MM.1S (cell line): ENCODE measurements around the gene CFAP57.

Source experiments
- DNase-seq: peaks from one replicate; pipeline ENCODE4 v3.0.0-alpha.2; 2015
- H2AFZ ChIP-seq: fragments of 300-600 bp; sonication (generic); 2 replicates; pipeline ENCODE4 v1.6.0; 2016; ENCODE audit warnings: antibody characterized with exemption, low read length
- H3F3A ChIP-seq: fragments of 300-600 bp; sonication (generic); 2 replicates; pipeline ENCODE4 v1.6.1; 2016; ENCODE audit warnings: mild to moderate bottlenecking, antibody characterized with exemption, low read length, moderate library complexity, mixed read lengths; ENCODE audit not compliant: insufficient read depth
- H3K27ac ChIP-seq: fragments of 300-600 bp; sonication (generic); 2 replicates; pipeline ENCODE4 v1.5.1; 2016; ENCODE audit warnings: mild to moderate bottlenecking, low read length
- H3K27me3 ChIP-seq: fragments of 300-600 bp; sonication (generic); replicated peaks from 2 replicates; pipeline ENCODE4 v1.6.0; 2016; ENCODE audit warnings: low read length; ENCODE audit not compliant: insufficient read depth
- H3K36me3 ChIP-seq: fragments of 300-600 bp; sonication (generic); replicated peaks from 2 replicates; pipeline ENCODE4 v1.6.1; 2016; ENCODE audit warnings: mild to moderate bottlenecking, low read length, mixed read lengths; ENCODE audit not compliant: insufficient read depth
- H3K4me1 ChIP-seq: fragments of 300-600 bp; sonication (generic); 2 replicates; pipeline ENCODE4 v1.6.1; 2016; ENCODE audit warnings: low read length, mixed read lengths
- H3K4me2 ChIP-seq: fragments of 300-600 bp; sonication (generic); 2 replicates; pipeline ENCODE4 v1.6.0; 2016; ENCODE audit warnings: low read depth, low read length
- H3K4me3 ChIP-seq: fragments of 300-600 bp; sonication (generic); 2 replicates; pipeline ENCODE4 v1.5.1; 2016; ENCODE audit warnings: low read length, mixed read lengths
- H3K79me2 ChIP-seq: fragments of 300-600 bp; sonication (generic); 2 replicates; pipeline ENCODE4 v1.6.1; 2016; ENCODE audit warnings: mixed run types, low read length, mixed read lengths
- H3K9ac ChIP-seq: fragments of 300-600 bp; sonication (generic); 2 replicates; pipeline ENCODE4 v1.6.1; 2016; ENCODE audit warnings: low read length, mixed read lengths
- H3K9me2 ChIP-seq: fragments of 300-600 bp; sonication (generic); replicated peaks from 2 replicates; pipeline ENCODE4 v1.6.1; 2016; ENCODE audit warnings: mild to moderate bottlenecking, low read length, mixed read lengths; ENCODE audit not compliant: insufficient read depth
- H3K9me3 ChIP-seq: fragments of 300-600 bp; sonication (generic); replicated peaks from 2 replicates; pipeline ENCODE4 v1.6.1; 2016; ENCODE audit warnings: mild to moderate bottlenecking, low read length, mixed read lengths; ENCODE audit not compliant: insufficient read depth
- H4K20me1 ChIP-seq: fragments of 300-600 bp; sonication (generic); 2 replicates; pipeline ENCODE4 v1.6.1; 2016; ENCODE audit warnings: mild to moderate bottlenecking, low read length, moderate library complexity, mixed read lengths; ENCODE audit not compliant: insufficient read depth
- CTCF ChIP-seq: fragments of 300-600 bp; sonication (generic); IDR thresholded peaks from 2 replicates; pipeline ENCODE4 v1.5.1; 2016; ENCODE audit warnings: antibody characterized with exemption, low read length, mixed read lengths
- EZH2 ChIP-seq: fragments of 300-600 bp; sonication (generic); optimal IDR thresholded peaks from 2 replicates; pipeline ENCODE3; 2017; ENCODE audit warnings: low read depth, mild to moderate bottlenecking, antibody characterized with exemption, low read length, mixed read lengths
- EZH2phosphoT487 ChIP-seq: fragments of 300-600 bp; sonication (generic); IDR thresholded peaks from 2 replicates; pipeline ENCODE4 v1.6.1; 2018; ENCODE audit warnings: antibody characterized with exemption, low read length

The CFAP57 gene

GRCh38 chr1:43143441-43143888 is 28.7 kb upstream of the CFAP57 start:
- Histone ChIP-seq H2AFZ (no peak overlapping the region), H3K36me3 (no peaks in the 10 kb centered on the region), H3K4me3 (no peak overlapping the region), H3K9me3 (no peaks in the 10 kb centered on the region), H3K4me1 (no peaks in the 10 kb centered on the region), H3K9ac (no peak overlapping the region), H3K27me3 (no peaks in the 10 kb centered on the region), H4K20me1 (no peaks in the 10 kb centered on the region), H3K9me2 (no peaks in the 10 kb centered on the region), H3K79me2 (no peaks in the 10 kb centered on the region), H3K27ac (no peak overlapping the region), H3F3A (no peaks in the 10 kb centered on the region), H3K4me2 (no peak overlapping the region)
- TF ChIP-seq EZH2 (no peak), CTCF (peak; percentile 31)
- DNase-seq, result no peak

- no peak overlapping the region for H3K4me2 ChIP-seq
- H3K4me3 ChIP-seq, result no peak overlapping the region
- H3K79me2 ChIP-seq, result no peaks in the 10 kb centered on the region
- H3K36me3 ChIP-seq, result no peaks in the 10 kb centered on the region
- H3F3A ChIP-seq, result no peaks in the 10 kb centered on the region
- no peaks in the 10 kb centered on the region for H4K20me1 ChIP-seq
- H3K9ac ChIP-seq, result no peak overlapping the region
- no peak overlapping the region for H2AFZ ChIP-seq
- no peak for DNase-seq
- H3K27me3 ChIP-seq, result no peaks in the 10 kb centered on the region
- H3K27ac ChIP-seq, result no peak overlapping the region
- TF ChIP-seq EZH2 (no peak), EZH2phosphoT487 (no peak), CTCF (no peak)
- H3K9me2 ChIP-seq, result no peaks in the 10 kb centered on the region
- no peaks in the 10 kb centered on the region for H3K9me3 ChIP-seq
- no peaks in the 10 kb centered on the region for H3K4me1 ChIP-seq
These were observed 27.9 kb upstream of the CFAP57 start for GRCh38 chr1:43144237-43144636.

- H3K36me3 ChIP-seq, result no peaks in the 10 kb centered on the region
- no peak overlapping the region for H2AFZ ChIP-seq
- no peaks in the 10 kb centered on the region for H3F3A ChIP-seq
- H3K9ac ChIP-seq, result no peak overlapping the region
- H4K20me1 ChIP-seq, result no peaks in the 10 kb centered on the region
- H3K79me2 ChIP-seq, result no peaks in the 10 kb centered on the region
- peak overlapping the region; percentile 12; the same call in 1 of the 2 replicates for H3K4me2 ChIP-seq
- no peaks in the 10 kb centered on the region for H3K27me3 ChIP-seq
- H3K4me1 ChIP-seq, result no peaks in the 10 kb centered on the region
- DNase-seq, result peak; percentile 16
- no peak for TF ChIP-seq CTCF
- TF ChIP-seq EZH2phosphoT487, result no peak
- no peaks in the 10 kb centered on the region for H3K9me3 ChIP-seq
- no peak overlapping the region for H3K4me3 ChIP-seq
- H3K9me2 ChIP-seq, result no peaks in the 10 kb centered on the region
- H3K27ac ChIP-seq, result no peak overlapping the region
These were observed 24.4 kb upstream of the CFAP57 start for GRCh38 chr1:43147625-43148327.
